Esophagus squamous epithelium (tissue), 4 donors: Measurements from ENCODE around the gene SGCD.

Experiments
- POLR2A ChIP-seq, 4 donors: fragments of 450-650 bp; IDR thresholded peaks; one replicate each; pipeline ENCODE4 v1.6.1; 2017; ENCODE audit warnings: antibody characterized with exemption in 4 of 4, mild to moderate bottlenecking in 4 of 4, moderate library complexity in 3 of 4
- TF ChIP-seq, protein P1 (sequence below), 6 experiments: fragments of 450-650 bp in 4 of 6; fragments of 200-600 bp in 2 of 6; sonication (generic) in 2 of 6; IDR thresholded peaks; one replicate each; pipeline ENCODE4 v1.5.1; 2016 to 2019; ENCODE audit warnings: antibody characterized with exemption in 6 of 6, mild to moderate bottlenecking in 4 of 6, moderate library complexity in 4 of 6

DNA sequence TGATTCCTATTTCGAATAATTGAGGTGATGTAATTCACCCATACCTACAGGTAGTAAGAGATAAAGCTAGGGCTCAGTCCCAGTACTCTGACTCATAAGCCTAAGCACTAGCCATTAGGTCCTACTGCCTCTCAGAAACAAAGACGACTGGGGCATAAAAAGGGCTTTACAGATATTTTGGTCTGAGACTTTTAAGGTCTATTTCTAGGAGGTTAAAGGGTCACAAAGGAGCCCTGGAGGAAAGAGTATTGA is 69.8 kb downstream of the SGCD start:
- no peak for TF ChIP-seq POLR2A (IDR thresholded peaks at IDR 0.05)
- TF ChIP-seq, protein P1, sequence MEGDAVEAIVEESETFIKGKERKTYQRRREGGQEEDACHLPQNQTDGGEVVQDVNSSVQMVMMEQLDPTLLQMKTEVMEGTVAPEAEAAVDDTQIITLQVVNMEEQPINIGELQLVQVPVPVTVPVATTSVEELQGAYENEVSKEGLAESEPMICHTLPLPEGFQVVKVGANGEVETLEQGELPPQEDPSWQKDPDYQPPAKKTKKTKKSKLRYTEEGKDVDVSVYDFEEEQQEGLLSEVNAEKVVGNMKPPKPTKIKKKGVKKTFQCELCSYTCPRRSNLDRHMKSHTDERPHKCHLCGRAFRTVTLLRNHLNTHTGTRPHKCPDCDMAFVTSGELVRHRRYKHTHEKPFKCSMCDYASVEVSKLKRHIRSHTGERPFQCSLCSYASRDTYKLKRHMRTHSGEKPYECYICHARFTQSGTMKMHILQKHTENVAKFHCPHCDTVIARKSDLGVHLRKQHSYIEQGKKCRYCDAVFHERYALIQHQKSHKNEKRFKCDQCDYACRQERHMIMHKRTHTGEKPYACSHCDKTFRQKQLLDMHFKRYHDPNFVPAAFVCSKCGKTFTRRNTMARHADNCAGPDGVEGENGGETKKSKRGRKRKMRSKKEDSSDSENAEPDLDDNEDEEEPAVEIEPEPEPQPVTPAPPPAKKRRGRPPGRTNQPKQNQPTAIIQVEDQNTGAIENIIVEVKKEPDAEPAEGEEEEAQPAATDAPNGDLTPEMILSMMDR (IDR thresholded peaks at IDR 0.05) = no peak
